Smooth muscle cell of the brain vasculature (primary cell): ENCODE results near the gene GNPAT.
"Not testable (repeated sequence)": the region's sequence is repeated elsewhere in the genome, so short reads cannot be mapped to it uniquely, and the experiment has no call there.

Source experiments
- DNase-seq: peaks from one replicate; pipeline ENCODE4 v3.0.0-alpha.2; 2012; ENCODE audit warnings: low read depth, low spot score

Gene GNPAT

DNA sequence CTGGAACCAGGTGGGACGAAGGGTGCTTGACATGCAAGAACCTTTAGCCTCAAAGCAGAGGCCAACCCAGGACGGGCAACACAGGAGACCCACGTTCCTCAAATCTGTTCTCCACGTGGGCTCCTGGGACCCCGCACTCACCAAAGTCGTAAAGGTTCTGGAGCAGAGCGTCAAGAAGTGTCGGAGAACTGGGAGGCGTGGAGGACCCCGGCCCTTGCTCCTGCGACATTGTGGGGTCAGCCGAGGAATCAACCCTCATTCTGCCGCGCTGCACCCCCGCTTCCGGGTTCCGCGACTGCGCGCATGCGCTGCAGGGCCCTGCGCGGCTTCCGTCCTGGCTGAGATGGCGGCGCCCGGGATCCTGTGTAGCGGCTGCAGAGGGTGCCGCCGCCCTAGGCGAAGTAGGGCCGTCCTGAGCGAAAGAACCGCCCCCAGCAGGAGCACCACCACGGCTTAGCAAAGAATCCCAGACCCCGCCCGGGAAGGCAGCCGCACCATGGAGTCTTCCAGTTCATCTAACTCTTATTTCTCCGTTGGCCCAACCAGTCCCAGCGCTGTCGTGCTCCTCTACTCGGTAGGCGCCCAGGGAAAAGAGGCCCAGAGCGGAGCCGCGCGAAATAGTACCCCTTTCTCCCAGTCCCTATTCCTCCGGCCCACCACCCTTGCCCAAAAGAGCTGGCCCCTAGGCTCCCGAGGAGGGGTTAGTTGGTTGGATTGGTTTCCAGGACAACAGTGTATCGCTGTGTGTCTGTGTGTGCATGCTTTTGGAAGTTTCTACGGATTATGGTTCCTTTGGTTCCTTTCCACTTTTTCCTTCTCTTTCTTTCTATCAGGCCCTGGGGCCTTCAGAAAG, at the start of gene GNPAT:
TSS of gene GNPAT (plus strand) at position 330 of the 853 bp plus-strand sequence. CDS start at position 497, 167 bp downstream.
- peak; percentile 49 for DNase-seq

DNA sequence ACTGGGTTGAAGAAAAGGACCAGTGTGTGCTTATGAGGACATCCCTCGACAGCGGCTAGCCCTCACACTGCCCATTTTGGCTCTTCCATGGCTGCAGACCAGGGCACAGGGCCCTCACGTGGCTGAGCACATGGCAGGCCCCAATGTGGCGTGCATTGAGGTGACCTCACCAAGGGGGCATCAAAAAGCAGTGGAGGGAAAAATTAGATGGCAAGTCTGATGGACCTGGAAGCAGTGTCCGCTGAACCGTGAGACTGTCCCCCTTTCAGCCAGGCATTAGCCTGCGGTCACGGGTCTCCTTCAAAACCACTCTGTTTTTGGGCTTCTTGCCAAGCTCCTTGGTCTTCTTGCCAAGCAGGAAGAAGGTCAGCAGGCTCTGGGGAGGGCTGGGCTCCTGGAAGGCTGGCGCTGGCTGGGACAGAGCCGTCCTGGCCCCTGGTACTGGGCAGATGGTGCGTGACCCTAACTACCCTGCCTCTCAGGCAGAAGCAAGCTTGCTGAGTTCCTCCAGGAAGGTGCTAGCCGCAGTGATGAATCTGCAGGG, 48.3 kb upstream of the GNPAT start:
- DNase-seq, result peak; percentile 6

DNA sequence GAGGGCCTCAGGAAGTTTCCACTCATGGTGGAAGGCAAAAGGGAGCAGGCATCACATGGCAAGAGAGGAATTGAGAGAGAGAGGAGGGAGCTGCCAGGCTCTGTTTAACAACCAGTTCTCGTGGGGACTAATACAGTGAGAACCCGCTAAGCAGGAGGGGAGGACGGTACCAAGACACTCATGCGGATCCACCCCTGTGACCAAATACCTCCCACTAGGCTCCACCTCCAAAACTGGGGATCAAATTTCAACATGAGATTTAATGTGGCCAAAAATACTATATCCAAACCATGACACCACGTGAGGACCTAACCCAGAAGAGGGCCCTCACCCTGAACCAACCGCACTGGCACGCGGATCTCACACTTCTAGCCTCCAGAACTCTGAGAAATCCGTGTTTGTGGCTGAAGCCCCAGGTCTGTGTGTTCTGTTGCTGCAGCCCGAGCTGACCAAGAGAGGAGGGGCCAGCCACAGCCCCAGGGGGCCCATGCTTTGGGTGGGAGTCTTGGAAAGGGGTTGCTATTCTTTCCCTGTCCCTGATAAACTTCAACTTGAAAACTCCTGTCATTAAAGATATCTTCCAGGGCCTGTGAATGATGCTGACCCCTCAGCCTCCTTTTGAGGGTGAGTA, 47.2 kb upstream of the GNPAT start:
- DNase-seq, result no peak

DNA sequence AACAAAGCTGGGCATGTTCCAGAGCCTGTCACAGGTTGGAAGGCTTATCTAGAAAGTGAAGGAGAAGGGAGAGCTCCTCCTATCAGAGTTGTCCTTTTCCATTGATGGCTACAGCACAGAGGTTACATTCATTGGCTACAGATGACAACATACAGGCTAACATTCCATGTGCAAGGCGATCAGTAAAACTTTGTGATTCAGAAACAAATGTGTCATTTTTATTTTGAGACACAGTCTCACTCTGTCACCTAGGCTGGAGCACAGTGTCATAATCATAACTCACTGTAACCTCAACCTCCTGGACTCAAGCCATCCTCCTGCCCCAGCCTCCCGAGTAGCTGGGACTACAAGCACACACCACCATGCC, 46.6 kb upstream of the GNPAT start:
- DNase-seq, result no peak

DNA sequence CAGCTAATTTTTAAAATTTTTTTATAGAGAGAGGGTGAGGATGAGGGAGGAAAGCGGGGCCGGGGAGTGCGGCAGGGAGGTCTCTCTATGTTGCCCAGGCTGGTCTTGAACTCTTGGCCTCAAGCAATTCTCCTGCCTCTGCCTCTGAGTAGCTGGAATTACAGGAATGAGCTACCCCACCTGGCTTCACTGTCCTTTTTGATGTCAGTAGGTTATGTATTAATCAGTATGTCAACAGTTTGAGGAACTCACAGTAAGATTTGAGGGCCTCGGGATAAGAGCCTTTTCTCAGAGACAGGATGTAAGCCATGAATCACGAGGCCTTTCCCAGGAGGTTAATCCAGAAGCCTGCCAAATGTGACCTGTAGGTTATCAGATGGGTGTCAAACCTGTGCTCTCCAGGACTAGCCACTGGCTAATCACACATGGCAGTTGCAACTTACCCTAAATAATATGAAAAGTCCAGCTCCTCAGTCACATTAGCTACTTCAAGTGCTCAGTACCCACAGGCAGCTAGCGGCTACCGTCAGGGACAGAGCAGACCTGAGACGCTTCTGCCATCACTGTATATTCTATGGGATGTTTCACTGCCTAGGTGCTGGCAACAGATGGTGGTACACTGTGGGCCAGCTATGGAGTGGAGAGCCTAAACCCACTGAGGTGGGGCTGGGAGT, 46.0 kb upstream of the GNPAT start:
- no peak for DNase-seq

DNA sequence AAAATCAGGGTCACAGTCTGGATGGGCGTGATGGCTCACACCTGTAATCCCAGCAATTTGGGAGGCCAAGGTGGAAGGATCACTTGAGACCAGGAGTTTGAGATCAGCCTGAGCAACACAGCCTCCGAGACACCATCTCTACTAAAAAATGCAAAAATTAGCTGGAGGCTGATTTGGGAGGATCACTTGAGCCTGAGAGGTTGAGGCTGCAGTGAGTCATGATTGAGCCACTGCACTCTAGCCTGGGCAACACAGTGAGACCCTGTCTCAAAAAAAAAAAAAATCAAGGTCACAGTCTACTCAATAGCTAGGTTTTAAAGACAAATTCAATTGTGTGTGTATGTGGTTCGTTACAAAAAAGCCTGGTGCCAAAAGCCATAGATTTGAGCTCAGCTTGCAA, 44.7 kb upstream of the GNPAT start:
- no peak for DNase-seq

DNA sequence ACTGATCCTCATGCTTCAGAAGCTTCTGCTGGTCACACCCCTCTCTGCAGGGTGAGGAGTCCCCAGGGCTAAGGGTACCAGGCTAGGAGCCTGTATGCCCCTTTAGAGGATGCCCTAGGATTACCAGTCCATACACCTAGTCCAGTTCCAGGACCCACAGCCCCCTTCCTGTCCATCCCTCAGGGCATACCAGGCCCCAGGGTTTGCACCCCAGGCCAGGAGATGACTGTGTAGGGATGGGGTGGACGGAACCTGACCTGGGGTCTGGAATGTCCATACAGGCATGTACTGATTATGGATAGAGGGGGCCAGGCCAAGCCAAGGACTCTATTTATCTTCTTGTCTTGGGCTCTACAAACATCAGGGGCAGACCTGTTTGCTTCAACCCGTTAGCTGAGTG, 44.3 kb upstream of the GNPAT start:
- DNase-seq, result no peak

DNA sequence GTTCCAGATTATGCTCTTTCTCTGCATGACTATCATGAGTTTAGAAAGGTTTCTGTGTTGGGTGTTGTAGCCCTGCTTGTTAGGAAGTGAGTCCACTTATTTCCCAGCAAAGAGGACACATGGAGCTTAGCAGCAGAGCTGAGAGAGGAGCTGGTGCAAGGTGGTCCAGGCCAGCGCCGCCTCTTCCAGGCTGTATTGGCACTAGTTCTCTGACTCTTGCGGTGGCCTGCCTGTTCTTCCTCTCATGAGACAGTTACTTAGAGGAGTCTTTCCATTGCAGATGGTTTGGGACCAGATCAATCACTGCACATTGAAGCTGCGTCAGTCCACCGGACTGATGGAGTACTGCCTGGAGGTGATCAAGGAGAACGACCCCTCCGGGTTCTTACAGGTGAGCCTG, 41.1 kb upstream of the GNPAT start:
- DNase-seq, result no peak

DNA sequence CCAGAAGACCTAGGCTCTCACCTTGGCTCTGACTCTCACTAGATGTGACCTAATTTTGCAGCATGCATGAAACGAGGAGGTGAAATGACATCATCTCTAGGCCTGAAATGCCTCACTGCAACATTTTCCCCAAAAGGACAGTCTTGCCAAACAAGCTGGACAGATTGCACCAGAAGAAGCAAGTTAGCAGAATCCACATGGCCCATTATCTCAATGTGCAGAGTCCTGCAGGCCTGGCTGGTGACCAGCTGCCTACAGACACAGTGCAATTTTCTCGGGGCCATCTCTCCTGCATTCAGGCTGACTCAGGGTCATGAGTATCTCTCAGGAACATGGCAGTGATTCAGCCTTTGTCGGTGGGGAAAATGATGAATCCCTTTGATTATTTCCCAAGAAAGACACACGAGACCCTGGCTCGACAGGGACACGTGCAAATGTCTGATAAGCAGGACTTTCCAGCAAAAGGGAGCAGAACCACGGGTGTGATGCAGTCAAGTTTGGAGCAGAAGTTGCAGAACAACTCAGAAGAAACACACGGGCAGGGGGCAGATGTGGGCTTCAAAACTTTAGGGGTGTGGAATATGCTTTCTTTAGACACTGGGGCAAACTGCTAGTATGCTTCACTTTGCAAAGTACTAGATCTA, 40.5 kb upstream of the GNPAT start:
- DNase-seq, result no peak

DNA sequence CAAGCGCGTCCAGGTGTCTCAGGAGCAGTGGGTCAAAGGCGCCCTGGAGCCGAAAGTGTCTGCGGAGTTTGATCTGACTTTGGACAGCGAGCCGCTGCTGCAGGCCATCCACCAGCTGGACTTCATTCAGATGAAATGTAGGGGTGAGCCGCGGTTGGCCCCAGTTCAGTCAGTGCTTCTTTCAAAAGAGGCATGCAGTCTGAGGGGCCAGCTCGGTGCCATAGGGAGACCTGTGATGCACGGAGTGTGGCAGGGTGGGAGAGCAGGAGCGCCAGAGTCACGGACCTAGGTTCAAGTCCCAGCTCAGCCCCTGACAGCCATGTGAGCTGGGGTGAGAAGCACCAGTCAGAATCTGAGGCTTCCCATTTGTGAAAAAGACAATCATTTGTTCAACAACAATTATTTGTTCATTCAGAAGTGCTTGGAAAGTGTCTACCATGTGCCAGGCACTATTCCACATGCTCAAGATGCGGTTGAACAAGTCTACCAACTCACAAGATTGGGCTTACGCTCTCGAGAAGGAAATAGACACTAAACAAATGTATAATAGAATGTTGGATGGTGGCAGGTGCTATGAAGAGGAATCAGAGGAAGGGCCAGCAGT, 39.5 kb upstream of the GNPAT start:
- DNase-seq, result no peak

DNA sequence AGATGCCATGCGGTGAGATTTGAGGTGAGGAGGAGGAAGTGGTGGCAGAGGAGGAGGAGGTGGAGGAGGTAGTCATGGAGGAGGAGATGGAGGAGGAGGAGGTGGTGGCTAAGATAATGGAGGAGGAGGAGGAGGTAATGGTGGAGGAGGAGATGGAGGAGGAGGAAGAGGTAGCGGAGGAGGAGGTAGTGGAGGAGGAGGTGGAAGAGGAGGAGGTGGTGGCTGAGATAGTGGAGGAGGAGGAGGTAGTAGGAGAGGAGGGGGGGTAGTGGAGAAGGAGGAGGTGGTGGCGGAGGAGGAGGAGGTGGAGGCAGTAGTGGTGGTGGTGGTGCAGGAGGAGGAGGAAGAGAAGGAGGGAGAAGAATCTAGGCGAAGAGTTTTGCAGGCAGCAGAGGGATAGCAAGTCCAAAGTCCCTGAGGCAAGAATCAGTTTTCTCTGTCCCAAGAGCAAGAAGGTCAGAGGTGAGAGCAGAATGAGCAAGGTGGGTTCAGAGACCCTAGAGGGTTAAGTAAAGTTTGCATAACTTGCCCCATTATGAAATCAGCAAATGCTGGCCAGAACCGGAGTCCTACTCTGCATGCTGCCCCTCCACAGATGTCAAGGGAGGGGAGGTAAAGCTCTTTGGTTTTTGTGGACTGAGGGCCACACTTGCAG, 38.9 kb upstream of the GNPAT start:
- no peak for DNase-seq

DNA sequence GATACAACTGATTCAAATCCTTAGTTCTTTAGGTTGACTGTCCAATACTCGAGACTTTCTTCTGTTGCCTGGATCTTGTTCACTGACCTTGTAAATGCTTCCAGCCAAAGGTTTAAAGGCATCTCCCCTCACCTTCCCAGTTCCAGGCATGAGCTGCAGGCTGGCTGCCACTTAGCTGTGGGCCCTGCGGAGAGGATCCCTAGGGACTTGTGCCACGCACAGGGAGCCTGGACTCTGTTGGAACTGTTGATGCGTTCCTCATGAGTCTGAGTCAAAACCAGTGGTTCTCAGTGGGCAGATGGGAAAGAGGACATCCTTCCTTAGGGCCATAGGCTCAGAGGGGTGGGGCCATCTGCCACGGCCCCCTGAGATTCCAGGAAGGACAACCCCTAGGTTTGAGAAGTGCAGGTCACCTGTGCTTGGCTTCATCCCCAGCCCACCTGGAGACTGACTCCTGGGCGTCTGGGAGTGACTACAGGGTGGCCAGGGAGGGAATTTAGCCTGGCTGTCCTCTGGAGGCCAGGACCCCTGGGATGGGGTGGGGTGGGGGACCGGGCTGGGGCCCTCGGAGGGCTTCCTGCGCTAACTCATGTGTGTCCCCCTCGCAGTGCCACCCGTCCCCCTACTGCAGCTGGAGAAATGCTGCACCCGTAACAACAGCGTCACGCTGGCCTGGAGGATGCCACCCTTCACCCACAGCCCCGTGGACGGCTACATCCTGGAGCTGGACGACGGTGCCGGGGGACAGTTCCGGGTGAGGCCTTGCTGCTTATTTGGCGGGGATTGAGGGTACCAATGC, 37.6 kb upstream of the GNPAT start:
- DNase-seq, result no peak

DNA sequence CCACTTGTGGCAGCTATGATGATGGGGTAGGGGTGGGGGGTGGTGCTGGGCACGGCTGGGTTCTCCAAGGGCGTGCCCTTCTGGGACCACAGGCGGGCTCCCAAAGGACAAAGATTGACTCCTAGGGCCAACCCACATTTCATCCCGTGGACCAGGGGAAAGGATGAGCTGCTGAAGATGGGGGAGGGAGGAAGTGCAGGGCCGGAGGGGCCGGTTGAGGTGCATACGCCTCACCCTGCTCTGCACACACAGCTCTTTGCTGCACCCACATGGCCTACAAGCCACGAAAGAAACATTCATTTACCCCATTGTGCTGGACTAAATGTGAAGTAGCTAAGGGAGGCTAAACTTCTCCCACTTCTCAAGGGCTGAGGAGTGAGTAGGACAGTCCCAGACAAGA, 34.2 kb upstream of the GNPAT start:
- no peak for DNase-seq

DNA sequence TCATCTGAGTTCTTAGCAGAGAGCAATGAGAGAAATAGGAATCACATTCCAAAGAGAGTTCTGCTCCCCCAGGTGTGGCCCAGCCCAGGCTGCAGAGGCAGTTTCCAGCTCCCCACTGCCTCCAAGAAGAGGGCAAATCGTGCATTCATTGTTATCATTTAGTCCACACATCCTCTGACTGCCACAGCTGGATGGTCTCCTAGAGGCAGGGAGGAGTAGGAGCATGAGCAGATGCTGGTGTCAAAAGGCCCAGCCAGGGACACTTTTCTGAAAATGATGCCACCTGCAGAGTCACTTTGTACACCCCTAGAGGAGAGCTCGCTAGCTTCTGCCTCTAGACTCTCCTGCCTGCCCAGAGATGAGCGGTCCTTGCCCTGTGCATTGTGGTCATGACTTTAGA, 33.6 kb upstream of the GNPAT start:
- DNase-seq, result no peak

DNA sequence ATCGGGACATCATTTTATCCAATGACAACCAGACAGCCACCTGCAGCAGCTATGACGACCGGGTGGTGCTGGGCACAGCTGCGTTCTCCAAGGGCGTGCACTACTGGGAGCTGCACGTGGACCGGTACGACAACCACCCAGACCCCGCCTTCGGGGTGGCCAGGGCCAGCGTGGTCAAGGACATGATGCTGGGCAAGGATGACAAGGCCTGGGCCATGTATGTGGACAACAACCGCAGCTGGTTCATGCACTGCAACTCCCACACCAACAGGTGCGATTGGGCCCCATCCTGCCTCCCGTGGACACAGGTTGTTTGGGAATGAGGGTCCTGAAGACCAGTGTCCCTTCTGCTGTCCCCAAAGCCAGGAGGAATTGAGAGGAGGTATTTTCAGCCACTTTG, 32.0 kb upstream of the GNPAT start:
- DNase-seq, result no peak

DNA sequence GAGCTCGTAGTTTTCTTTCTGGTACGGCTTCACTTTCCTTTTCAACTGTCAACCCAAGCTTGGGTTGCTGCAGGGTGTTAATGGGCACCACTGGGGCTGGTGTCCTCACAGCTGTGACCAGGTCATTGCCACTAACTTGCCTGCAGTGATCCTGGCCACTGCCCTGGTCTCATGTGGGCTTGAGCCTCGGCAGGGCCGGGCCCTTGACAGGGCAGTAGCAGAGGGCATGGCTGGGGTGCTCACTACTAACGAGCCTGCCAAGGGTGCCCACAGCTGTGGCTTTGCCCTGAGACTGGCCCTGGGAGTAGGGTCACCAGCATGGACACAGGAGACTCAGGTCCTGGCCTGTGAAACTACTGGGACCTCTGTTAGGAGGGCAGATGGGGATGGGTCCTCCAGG, 31.5 kb upstream of the GNPAT start:
- DNase-seq, result no peak

DNA sequence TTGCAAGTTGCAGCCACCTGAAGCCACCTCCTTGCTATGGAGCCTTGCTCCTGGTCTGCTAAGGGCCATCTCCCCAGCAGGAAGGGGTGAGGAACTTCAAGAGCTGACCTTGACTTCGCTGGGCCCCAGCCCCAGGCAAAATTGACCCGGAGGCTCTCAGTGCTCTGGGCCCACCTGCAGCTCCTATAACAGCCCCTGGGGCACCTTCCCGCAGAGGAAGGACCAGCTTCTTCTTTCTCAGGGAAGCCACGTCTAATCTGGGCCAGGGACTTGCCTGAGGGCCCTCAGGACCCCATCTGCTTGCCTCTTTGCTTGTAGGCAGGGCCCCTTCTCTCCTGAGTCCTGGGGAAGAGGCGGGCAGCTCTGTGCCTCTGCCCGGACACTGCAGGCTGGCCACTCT, 30.9 kb upstream of the GNPAT start:
- DNase-seq, result no peak

DNA sequence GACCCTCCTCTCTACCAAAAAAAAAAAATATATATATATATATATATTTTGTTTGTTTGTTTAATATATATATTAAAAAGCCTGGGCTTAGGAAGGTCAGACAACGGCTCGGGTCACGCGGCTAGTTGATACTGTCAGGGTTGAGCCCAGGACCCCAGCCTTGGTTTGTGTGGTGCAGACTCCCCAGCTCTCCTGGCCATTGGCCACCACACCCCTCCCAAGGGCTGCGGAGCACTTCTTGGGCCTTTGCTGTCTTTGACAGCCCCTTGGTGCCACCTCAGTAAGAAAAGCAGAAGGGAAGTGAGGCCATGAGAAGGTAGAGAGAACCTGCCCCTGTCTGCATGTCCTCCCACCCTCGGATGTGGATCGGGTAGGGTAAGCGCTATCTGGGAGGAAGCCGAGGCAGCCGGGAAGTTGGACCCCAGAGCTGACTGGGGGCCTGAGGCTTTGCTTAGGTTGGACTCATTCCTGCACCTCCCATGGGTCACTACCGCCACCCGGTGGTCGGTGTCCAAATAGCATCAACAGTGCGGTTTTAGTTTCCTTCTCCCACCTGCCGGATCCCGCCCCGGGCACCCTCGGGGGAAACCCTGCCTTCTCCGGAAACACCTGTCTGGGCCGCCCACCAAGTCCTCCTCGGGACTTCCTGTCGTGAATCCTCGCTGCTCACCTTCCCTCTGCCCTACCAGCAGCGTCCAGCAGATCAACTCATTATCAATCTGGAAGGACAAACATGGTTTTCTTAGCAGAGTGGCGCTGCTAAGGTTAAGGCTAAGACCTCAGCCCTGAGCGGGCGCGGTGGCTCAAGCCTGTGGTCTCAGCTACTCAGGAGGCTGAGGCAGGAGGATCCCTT, 29.8 kb upstream of the GNPAT start:
- peak; percentile 31 for DNase-seq

DNA sequence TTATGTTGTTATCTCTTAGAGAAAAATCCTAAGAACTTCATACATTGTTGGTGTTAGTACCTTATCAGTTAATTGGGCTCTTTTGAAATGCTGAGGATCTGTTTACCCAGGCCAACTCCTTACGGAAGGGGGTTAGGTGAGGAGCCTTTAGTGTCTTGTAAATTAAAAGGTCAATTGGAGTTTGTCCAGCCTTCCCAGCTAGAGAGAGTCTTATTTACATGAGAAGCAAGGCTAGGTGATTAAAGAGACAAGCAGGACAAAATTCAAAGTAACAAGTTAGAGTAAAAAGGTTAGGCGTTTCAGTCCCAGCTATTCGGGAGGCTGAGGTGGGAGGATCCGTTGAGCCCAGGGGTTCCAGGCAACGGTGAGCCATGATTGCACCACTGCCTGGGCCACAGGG, 28.7 kb upstream of the GNPAT start:
- not testable (repeated sequence) for DNase-seq
